Measurements from ENCODE around the gene ALDH18A1.
"Not testable (repeated sequence)": the region's sequence is repeated elsewhere in the genome, so short reads cannot be mapped to it uniquely, and the experiment has no call there.

ALDH18A1 gene

DNA sequence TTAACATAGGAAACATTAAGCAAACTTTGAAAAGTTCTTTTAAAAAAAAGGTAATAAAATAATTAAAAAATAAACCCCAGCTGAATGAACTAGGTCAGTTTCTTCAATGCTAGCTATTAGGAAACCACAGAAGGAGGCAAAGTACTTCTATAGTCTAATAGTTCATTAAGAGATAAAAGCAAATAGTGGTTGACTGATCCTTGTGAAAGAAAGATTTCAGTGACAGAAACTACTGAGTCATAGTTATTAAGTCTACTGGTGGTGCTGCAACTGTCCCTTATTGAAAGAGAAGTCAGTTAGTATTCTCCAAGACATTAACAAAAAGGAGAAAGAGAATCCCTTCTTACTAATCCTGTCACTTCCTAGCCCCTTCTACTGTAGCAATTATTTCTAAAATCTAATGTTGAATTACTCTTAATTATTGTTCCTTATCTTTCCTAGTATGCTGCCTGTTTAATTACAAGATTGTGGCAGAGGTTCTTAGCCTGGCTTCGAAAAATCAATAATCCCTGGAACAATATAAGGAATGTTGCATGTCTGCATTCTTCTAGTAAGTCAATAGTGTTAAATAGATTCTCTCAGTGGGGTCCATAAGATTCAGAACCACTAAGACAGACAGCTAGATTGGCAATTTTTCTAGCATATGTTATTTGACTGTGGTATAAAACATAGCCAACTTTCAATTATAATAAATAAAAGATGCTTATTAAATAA, 19.0 kb upstream of the ALDH18A1 start:
- H3K9ac ChIP-seq: no peak overlapping the region
- H3K4me3 ChIP-seq: no peak overlapping the region
- H3K36me3 ChIP-seq: peaks cover 71% of the 10 kb centered on the region
- H3K27ac ChIP-seq: no peak overlapping the region
- no peaks in the 10 kb centered on the region for H3K27me3 ChIP-seq
- H3K9me3 ChIP-seq: no peaks in the 10 kb centered on the region
- H3K4me2 ChIP-seq: no peak overlapping the region
- no peak for TF ChIP-seq Cebpa-rat (IDR thresholded peaks at IDR 0.05)
- no peaks in the 10 kb centered on the region for H3K4me1 ChIP-seq
- no peaks in the 10 kb centered on the region for H4K20me1 ChIP-seq

DNA sequence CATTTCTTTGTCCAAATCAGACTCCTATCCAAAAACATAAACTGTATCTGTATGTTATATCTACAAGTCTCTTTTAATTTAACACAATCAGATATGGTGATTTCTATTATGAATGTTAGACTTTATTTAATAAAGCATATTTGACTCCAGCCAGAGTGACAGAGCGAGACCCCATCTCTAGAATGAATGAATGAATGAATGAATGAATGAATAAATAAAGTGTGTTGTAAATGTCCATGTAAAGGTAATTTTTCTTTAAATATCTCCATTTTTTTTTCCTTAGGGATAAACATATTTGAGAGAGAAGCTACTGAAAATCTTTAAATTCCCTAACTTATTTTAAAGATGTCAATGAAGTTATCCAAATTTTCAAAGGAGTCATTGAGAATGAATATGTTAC, 18.1 kb upstream of the ALDH18A1 start:
- Histone ChIP-seq H3K4me3 (no peak overlapping the region), H4K20me1 (no peaks in the 10 kb centered on the region), H3K36me3 (peaks cover 66% of the 10 kb centered on the region), H3K4me1 (no peaks in the 10 kb centered on the region), H3K9me3 (no peaks in the 10 kb centered on the region), H3K9ac (no peak overlapping the region), H3K4me2 (no peak overlapping the region), H3K27me3 (no peaks in the 10 kb centered on the region), H3K27ac (no peak overlapping the region)
- no peak for TF ChIP-seq Cebpa-rat (IDR thresholded peaks at IDR 0.05)

DNA sequence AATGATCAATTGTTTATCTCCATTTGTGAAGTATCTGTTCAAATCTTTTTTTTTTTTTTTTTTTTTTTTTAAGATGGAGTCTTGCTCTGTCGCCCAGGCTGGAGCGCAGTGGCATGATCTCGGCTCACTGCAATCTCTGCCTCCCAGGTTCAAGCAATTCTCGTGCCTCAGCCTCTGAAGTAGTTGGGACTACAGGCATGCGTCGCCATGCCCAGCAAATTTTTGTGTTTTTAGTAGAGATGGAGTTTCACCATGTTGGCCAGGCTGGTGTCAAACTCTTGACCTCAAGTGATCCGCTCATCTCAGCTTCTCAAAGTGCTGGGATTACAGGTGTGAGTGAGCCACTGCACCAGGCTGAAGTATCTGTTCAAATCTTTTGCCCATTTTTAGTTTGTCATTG, 16.1 kb upstream of the ALDH18A1 start:
- H3K4me2 ChIP-seq, H3K9ac ChIP-seq, H4K20me1 ChIP-seq, H3K27me3 ChIP-seq, H3K27ac ChIP-seq, H3K9me3 ChIP-seq, H3K4me3 ChIP-seq, H3K4me1 ChIP-seq: not testable (repeated sequence)
- H3K36me3 ChIP-seq: peaks cover 51% of the 10 kb centered on the region

DNA sequence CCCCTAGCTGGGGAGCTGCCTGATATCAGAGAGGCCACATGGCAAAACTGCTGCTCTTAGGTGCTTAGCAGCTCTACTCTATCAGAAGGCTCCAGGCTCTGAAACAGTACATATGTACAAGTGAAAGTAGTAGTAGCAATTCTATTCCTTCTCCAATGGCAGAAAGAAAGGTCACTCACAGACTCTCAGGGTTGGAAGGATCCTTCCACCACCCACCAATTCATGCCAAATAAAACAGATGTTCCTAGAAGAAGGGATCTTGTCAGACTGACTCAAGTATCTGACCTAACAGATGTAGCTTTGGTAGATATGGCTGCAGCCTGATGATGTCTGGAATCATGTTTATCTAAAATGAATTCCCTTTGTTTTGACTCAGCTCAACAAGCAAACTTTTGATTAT, 8.0 kb upstream of the ALDH18A1 start:
- no peak overlapping the region for H3K9ac ChIP-seq
- no peaks in the 10 kb centered on the region for H3K9me3 ChIP-seq
- H3K36me3 ChIP-seq: peaks cover 43% of the 10 kb centered on the region
- H3K4me2 ChIP-seq: no peak overlapping the region
- H3K27me3 ChIP-seq: no peaks in the 10 kb centered on the region
- H3K27ac ChIP-seq: no peak overlapping the region
- TF ChIP-seq Cebpa-rat (IDR thresholded peaks at IDR 0.05): no peak
- H3K4me1 ChIP-seq: no peaks in the 10 kb centered on the region
- no peak overlapping the region for H3K4me3 ChIP-seq
- no peaks in the 10 kb centered on the region for H4K20me1 ChIP-seq

DNA sequence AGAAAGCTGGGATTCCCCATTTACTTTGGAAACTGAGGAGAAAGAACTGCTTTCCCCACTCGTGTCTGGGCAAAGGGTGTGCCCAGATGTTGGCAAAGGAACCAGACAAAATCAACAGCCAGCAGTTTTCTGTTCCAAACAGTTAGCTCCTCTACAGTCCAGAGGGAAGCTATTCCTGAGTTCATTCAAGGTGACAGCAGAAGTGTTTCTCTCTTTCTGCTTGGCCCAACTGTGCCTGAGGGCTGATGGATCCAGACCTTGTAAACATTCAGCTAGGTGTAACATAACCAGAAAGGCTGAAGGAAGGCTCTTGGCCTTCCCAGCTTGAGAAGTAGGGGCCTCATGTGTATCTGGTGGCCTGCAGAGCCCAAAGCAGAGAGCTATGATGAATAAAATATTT, 7.0 kb upstream of the ALDH18A1 start:
- peaks cover 43% of the 10 kb centered on the region for H3K36me3 ChIP-seq
- no peak for TF ChIP-seq Cebpa-rat (IDR thresholded peaks at IDR 0.05)

DNA sequence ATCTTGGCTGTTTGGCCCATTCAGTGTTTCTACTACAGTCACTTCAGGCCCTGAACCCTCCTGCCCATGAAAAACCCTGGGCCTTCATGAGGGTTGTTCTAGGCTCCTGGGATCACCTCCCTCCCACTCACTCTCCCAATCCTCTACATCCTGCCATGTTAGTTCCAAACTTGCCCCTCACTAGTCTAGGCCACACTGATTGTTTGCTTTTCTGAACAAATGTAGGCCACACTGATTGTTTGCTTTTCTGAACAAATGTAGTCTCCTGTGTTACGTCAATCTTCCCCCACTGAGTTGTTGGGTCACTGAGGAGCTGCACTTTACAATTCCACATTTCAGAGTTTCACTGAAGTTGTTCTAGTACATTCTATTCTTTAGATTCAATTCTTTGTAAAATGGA, 5.3 kb upstream of the ALDH18A1 start:
- Histone ChIP-seq H3K4me3 (no peak overlapping the region), H3K9ac (no peak overlapping the region)

More for the DNA sequence above, 7.0 kb upstream of the ALDH18A1 start:
- Histone ChIP-seq H3K27me3 (no peaks in the 10 kb centered on the region), H3K4me2 (no peak overlapping the region), H3K4me1 (no peaks in the 10 kb centered on the region), H3K9ac (no peak overlapping the region), H3K9me3 (no peaks in the 10 kb centered on the region), H3K4me3 (no peak overlapping the region), H3K27ac (no peak overlapping the region), H4K20me1 (no peaks in the 10 kb centered on the region)

DNA sequence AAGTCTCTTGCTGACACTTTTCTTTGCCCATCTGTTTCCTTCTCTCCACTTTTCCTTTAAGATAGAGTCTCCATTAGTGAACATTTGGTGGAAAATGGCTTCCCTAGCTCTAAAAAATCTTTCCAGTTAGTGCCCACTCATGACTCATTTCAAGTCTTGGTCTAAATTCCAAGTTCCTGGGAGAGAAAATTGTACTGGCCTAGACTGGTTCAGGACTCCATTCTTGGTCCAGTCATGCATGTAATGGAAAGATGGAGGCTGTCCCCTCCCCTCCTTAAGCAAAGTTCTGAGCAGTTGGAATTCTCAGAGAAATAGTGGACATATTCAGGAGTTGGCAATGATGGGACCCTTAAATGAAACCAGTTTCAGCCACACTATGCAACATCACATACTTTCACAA, 3.8 kb upstream of the ALDH18A1 start:
- TF ChIP-seq Cebpa-rat (IDR thresholded peaks at IDR 0.05): no peak
- no peak overlapping the region for H3K4me2 ChIP-seq
- H3K27ac ChIP-seq: no peak overlapping the region
- H3K4me1 ChIP-seq: peaks cover 10% of the 10 kb centered on the region
- H3K27me3 ChIP-seq: no peaks in the 10 kb centered on the region
- H3K9me3 ChIP-seq: no peaks in the 10 kb centered on the region
- peaks cover 1% of the 10 kb centered on the region; the same call in 1 of the 2 replicates for H4K20me1 ChIP-seq
- no peak overlapping the region for H3K9ac ChIP-seq
- H3K36me3 ChIP-seq: peaks cover 28% of the 10 kb centered on the region
- H3K4me3 ChIP-seq: no peak overlapping the region

More for the DNA sequence above, 5.3 kb upstream of the ALDH18A1 start:
- no peak overlapping the region for H3K27ac ChIP-seq
- H3K4me2 ChIP-seq: no peak overlapping the region
- peaks cover 5% of the 10 kb centered on the region; the same call in 1 of the 2 replicates for H3K4me1 ChIP-seq
- no peaks in the 10 kb centered on the region for H3K27me3 ChIP-seq
- H3K36me3 ChIP-seq: peaks cover 34% of the 10 kb centered on the region
- H3K9me3 ChIP-seq: no peaks in the 10 kb centered on the region
- no peaks in the 10 kb centered on the region for H4K20me1 ChIP-seq
- no peak for TF ChIP-seq Cebpa-rat (IDR thresholded peaks at IDR 0.05)

DNA sequence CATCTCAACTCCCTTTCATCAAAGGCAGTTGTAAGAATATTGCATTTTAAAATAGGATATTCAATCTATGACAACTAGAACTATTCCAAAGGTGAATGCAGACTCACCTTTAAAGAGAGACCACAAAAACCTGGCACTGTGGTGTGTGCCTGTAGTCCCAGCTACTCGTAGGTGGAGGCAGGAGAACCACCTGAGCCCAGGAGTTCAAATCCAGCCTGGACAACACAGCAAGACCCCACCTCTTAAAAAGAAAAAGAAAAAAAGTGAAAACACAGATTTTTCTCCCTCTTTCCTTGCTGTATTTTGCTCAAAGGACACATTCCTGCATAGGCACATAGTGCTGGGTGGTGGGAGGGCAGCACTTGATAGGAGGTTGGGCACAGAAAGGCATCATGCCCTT, 739 bp upstream of the ALDH18A1 start:
- peaks cover 25% of the 10 kb centered on the region for H3K4me1 ChIP-seq
- H3K27me3 ChIP-seq: no peaks in the 10 kb centered on the region
- no peak overlapping the region for H3K27ac ChIP-seq
- peaks cover 24% of the 10 kb centered on the region; the same call in 1 of the 2 replicates for H4K20me1 ChIP-seq
- no peak for TF ChIP-seq Cebpa-rat (IDR thresholded peaks at IDR 0.05)
- H3K9ac ChIP-seq: no peak overlapping the region
- peak overlapping the region; percentile 88 for H3K4me2 ChIP-seq
- peak overlapping the region; percentile 90 for H3K4me3 ChIP-seq
- H3K36me3 ChIP-seq: peaks cover 12% of the 10 kb centered on the region
- H3K9me3 ChIP-seq: peaks cover 7% of the 10 kb centered on the region

DNA sequence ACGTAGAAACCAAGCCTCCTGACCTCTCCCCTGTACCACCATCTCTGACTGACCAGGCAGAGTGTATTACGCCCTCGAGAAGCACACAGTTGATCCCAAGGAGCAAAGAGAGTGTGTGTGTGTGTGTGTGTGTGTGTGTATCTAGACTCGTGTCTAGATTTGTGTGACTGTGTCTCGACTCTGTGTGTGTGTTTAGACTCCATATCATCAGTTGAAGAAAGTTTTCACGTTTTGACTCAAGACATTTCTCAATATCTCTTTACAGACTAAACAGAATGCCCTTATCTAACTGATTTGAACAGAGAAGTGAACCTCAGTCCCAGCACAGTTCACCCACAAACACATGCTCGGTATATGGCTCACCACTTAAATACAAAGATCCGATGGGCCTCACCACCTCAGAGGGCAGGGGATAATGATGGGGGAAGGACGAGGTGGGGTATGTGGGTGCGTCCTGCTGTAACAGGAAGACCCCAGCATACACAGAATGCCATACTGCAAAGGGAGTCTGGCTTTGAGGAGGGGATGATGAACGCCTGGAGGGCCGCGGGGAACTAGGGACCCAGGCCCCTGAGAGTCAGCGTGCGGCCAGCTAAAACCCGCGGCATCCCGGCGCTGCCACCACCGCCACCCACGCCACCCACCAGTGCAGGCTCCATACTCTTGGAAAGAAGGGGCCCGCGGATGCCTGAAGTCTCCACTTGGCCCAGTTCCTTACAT, 780 bp downstream of the ALDH18A1 start:
- peak overlapping the region; percentile 90 for H3K4me3 ChIP-seq
- H3K36me3 ChIP-seq: peaks cover 27% of the 10 kb centered on the region
- H3K27me3 ChIP-seq: no peaks in the 10 kb centered on the region
- H3K4me1 ChIP-seq: peaks cover 28% of the 10 kb centered on the region
- H4K20me1 ChIP-seq: peaks cover 24% of the 10 kb centered on the region; the same call in 1 of the 2 replicates
- peaks cover 22% of the 10 kb centered on the region for H3K9me3 ChIP-seq
- TF ChIP-seq Cebpa-rat (IDR thresholded peaks at IDR 0.05): no peak
- peak overlapping the region; percentile 85 for H3K27ac ChIP-seq
- peak overlapping the region; percentile 91 for H3K9ac ChIP-seq
- peak overlapping the region; percentile 88 for H3K4me2 ChIP-seq

DNA sequence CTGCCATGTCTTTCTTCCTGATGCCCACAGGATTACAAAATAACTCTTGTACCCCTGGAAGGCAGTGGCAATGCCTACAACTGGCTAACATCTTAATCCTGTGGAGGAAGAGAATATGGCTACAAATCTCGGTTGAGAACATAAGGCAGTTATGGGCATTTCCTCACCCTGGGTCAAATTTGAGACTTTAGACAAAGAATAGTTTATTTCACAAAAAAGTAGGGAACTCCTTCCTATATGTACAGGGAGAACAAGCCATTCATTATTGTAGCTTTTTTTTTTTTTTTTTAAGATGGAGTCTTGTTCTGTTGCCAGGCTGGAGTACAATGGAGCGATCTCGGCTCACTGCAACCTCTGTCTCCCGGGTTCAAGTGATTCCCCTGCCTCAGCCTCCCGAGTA, 2.6 kb downstream of the ALDH18A1 start:
- H3K9ac ChIP-seq: no peak overlapping the region
- H3K4me1 ChIP-seq: peaks cover 34% of the 10 kb centered on the region
- peaks cover 23% of the 10 kb centered on the region for H3K9me3 ChIP-seq
- no peak for TF ChIP-seq Cebpa-rat (IDR thresholded peaks at IDR 0.05)
- H3K4me3 ChIP-seq: no peak overlapping the region
- peaks cover 34% of the 10 kb centered on the region; the same call in 1 of the 2 replicates for H4K20me1 ChIP-seq
- peak overlapping the region; percentile 88; the same call in 1 of the 2 replicates for H3K4me2 ChIP-seq
- H3K36me3 ChIP-seq: peaks cover 45% of the 10 kb centered on the region
- H3K27me3 ChIP-seq: no peaks in the 10 kb centered on the region
- no peak overlapping the region for H3K27ac ChIP-seq
